ENCODE results near the gene MXRA8.

Gene MXRA8

GRCh38 chr1:1357871-1358432 lies 403 bp downstream of the MXRA8 start:
- Histone ChIP-seq H3K4me1 (ENCODE audit: low read length) (no peaks in the 10 kb centered on the region), H3F3A (ENCODE audit: insufficient read depth, low read length) (no peaks in the 10 kb centered on the region), H2AFZ (ENCODE audit: low read length) (no peak overlapping the region), H3K27ac (ENCODE audit: low read length) (no peak overlapping the region), H3K4me2 (ENCODE audit: low read depth, low read length) (no peak overlapping the region), H4K20me1 (ENCODE audit: insufficient read depth, low read length) (no peaks in the 10 kb centered on the region), H3K4me3 (ENCODE audit: low read length) (no peak overlapping the region), H3K9ac (ENCODE audit: low read length) (no peak overlapping the region), H3K79me2 (ENCODE audit: low read length) (no peaks in the 10 kb centered on the region), H3K9me3 (replicated peaks; ENCODE audit: insufficient read depth, low read length) (no peaks in the 10 kb centered on the region), H3K9me2 (replicated peaks; ENCODE audit: insufficient read depth, low read length) (no peaks in the 10 kb centered on the region), H3K36me3 (replicated peaks; ENCODE audit: insufficient read depth, low read length) (no peaks in the 10 kb centered on the region), H3K27me3 (replicated peaks; ENCODE audit: insufficient read depth, low read length) (peaks cover 62% of the 10 kb centered on the region)
- no peak for DNase-seq
- TF ChIP-seq CTCF (IDR thresholded peaks at IDR 0.05; ENCODE audit: low read length): no peak
- TF ChIP-seq EZH2phosphoT487 (IDR thresholded peaks at IDR 0.05; ENCODE audit: low read length): no peak
- TF ChIP-seq EZH2 (optimal IDR thresholded peaks at IDR 0.05; ENCODE audit: low read depth, low read length): no peak

- no peaks in the 10 kb centered on the region for H3K4me1 ChIP-seq (ENCODE audit: low read length)
- H3K9me2 ChIP-seq (replicated peaks; ENCODE audit: insufficient read depth, low read length): no peaks in the 10 kb centered on the region
- H3K27ac ChIP-seq (ENCODE audit: low read length): no peak overlapping the region
- TF ChIP-seq EZH2phosphoT487 (IDR thresholded peaks at IDR 0.05; ENCODE audit: low read length) (no peak), EZH2 (optimal IDR thresholded peaks at IDR 0.05; ENCODE audit: low read depth, low read length) (no peak), CTCF (IDR thresholded peaks at IDR 0.05; ENCODE audit: low read length) (no peak)
- H3K9me3 ChIP-seq (replicated peaks; ENCODE audit: insufficient read depth, low read length): no peaks in the 10 kb centered on the region
- no peak overlapping the region for H2AFZ ChIP-seq (ENCODE audit: low read length)
- no peaks in the 10 kb centered on the region for H3K79me2 ChIP-seq (ENCODE audit: low read length)
- no peak overlapping the region for H3K4me2 ChIP-seq (ENCODE audit: low read depth, low read length)
- no peaks in the 10 kb centered on the region for H4K20me1 ChIP-seq (ENCODE audit: insufficient read depth, low read length)
- H3K4me3 ChIP-seq (ENCODE audit: low read length): no peak overlapping the region
- peaks cover 65% of the 10 kb centered on the region for H3K27me3 ChIP-seq (replicated peaks; ENCODE audit: insufficient read depth, low read length)
- H3K36me3 ChIP-seq (replicated peaks; ENCODE audit: insufficient read depth, low read length): no peaks in the 10 kb centered on the region
- H3K9ac ChIP-seq (ENCODE audit: low read length): no peak overlapping the region
- DNase-seq: no peak
- H3F3A ChIP-seq (ENCODE audit: insufficient read depth, low read length): no peaks in the 10 kb centered on the region
Measured at GRCh38 chr1:1356796-1357401, 1.5 kb downstream of the MXRA8 start.

- Histone ChIP-seq H3K9me2 (replicated peaks; ENCODE audit: insufficient read depth, low read length) (no peaks in the 10 kb centered on the region), H3K4me3 (ENCODE audit: low read length) (no peak overlapping the region), H3K27me3 (replicated peaks; ENCODE audit: insufficient read depth, low read length) (peaks cover 64% of the 10 kb centered on the region), H3K9ac (ENCODE audit: low read length) (no peak overlapping the region), H3K79me2 (ENCODE audit: low read length) (no peaks in the 10 kb centered on the region), H2AFZ (ENCODE audit: low read length) (no peak overlapping the region), H3K4me2 (ENCODE audit: low read depth, low read length) (no peak overlapping the region), H3K36me3 (replicated peaks; ENCODE audit: insufficient read depth, low read length) (no peaks in the 10 kb centered on the region), H3F3A (ENCODE audit: insufficient read depth, low read length) (no peaks in the 10 kb centered on the region), H3K4me1 (ENCODE audit: low read length) (no peaks in the 10 kb centered on the region), H4K20me1 (ENCODE audit: insufficient read depth, low read length) (no peaks in the 10 kb centered on the region), H3K27ac (ENCODE audit: low read length) (no peak overlapping the region), H3K9me3 (replicated peaks; ENCODE audit: insufficient read depth, low read length) (no peaks in the 10 kb centered on the region)
- DNase-seq: no peak
- TF ChIP-seq EZH2phosphoT487 (IDR thresholded peaks at IDR 0.05; ENCODE audit: low read length): no peak
- no peak for TF ChIP-seq EZH2 (optimal IDR thresholded peaks at IDR 0.05; ENCODE audit: low read depth, low read length)
- TF ChIP-seq CTCF (IDR thresholded peaks at IDR 0.05; ENCODE audit: low read length): no peak
Measured at GRCh38 chr1:1356166-1356795, 2.1 kb downstream of the MXRA8 start.
